ENCODE data around the gene CFAP97. TPM values are rescaled to one million over a fixed set of nuclear protein-coding genes. Genes with fewer than 3 reads are reported as not detected.
A peak's percentile ranks its signal among the peaks of the same experiment; 100 is the strongest.

The CFAP97 gene
- total and polyA plus RNA-seq, 12 donors: 3.3 to 20.9 (median 12.2) TPM

- WGBS, 2 donors: 36 to 42% methylated on average over 3 of the region's 3 CpGs
- H3K27ac ChIP-seq: peak overlapping the region in 2 of 10 donors; percentile 26 to 30
- no peak for DNase-seq
- no peaks in the 10 kb centered on the region for H3K9me3 ChIP-seq
- peak; percentile 48 to 86 (median 80) for TF ChIP-seq CTCF (IDR thresholded peaks at IDR 0.05)
- peaks cover 0 to 24% (median 14%) of the 10 kb centered on the region in 9 donors for H3K4me1 ChIP-seq
- H3K4me3 ChIP-seq: no peak overlapping the region
- intact Hi-C loops (cut with DNase I): loop anchor here in 8 of 10 donors (1.0 to 10.0 kb wide), 7 partner anchors 37 to 130 kb away; no protein-coding TSS in a partner anchor
- no peaks in the 10 kb centered on the region for H3K36me3 ChIP-seq
- ATAC-seq: peak in 6 of 8 donors; percentile 40 to 57 (median 47)
- H3K27me3 ChIP-seq: peaks cover 0 to 6% (median 0%) of the 10 kb centered on the region in 7 donors
These were observed 69.4 kb downstream of the CFAP97 start for GRCh38 chr4:185134307-185134869.

GRCh38 chr4:185128272-185129119, 75.3 kb downstream of the CFAP97 start:
- peak overlapping the region; percentile 21 to 94 (median 68) for H3K4me3 ChIP-seq
- H3K27ac ChIP-seq: peak overlapping the region; percentile 75 to 93 (median 90)
- ATAC-seq (peak; percentile 63 to 78 (median 72)), DNase-seq (peak; percentile 35 to 43)
- no peaks in the 10 kb centered on the region for H3K9me3 ChIP-seq
- H3K4me1 ChIP-seq: peaks cover 0 to 25% (median 6%) of the 10 kb centered on the region in 9 donors
- intact Hi-C loops (cut with DNase I): no loop called here
- peaks cover 0 to 52% (median 0%) of the 10 kb centered on the region in 7 donors for H3K27me3 ChIP-seq
- 1 to 3% methylated on average over 71 to 74 of the region's 74 CpGs for WGBS, 2 donors
- no peak for TF ChIP-seq CTCF (IDR thresholded peaks at IDR 0.05)
- no peaks in the 10 kb centered on the region for H3K36me3 ChIP-seq

DNA sequence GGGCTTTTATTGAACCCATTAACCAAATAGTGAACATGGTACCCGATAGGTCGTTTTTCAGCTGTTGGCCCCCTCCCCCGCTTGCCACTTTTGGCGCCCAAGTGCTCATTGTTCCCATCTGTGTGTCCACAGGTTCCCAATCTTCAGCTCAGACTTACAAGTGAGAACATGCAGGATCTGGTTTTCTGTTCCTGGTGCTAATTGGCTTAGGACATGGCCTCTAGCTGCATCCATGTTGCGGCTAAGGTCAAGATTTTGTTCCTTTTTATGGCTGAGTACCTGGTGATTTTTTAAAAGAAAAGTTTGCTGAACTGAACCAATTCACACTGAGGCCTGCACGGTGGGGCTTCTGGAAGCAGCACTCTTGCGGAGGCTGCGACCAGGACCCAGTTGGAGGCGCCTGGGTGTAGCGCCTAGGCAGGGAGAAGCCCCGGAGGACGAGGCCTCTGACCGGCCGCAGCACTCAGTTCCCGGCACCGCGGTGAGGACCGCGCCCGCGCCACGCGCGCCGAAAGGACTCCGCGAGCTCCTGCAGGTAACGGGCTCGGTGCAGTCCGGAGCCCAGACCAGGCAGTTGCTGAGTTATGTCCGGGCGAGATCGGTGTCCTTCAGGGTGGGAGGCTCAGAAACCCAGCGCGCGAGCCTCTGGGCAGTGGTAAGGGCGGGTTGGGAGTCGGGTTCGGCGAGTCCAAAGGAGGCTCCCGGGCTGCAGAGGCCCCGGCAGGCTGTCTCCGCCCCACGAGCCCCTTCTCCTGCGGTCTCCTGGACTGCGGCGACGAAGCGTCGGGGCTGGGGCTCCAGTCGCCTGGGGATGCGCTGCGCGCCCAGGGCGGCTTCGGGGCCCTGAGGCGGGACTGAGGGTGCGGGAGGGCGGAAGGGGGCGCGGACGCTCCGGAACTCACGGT, 76.5 kb downstream of the CFAP97 start:
- DNase-seq (peak in 1 of 2 donors; percentile 36), ATAC-seq (peak; percentile 35 to 73 (median 56))
- Histone ChIP-seq H3K4me1 (peaks cover 0 to 25% (median 6%) of the 10 kb centered on the region in 9 donors), H3K27ac (peak overlapping the region; percentile 75 to 93 (median 90)), H3K36me3 (no peaks in the 10 kb centered on the region), H3K4me3 (peak overlapping the region; percentile 21 to 94 (median 68)), H3K27me3 (peaks cover 0 to 52% (median 0%) of the 10 kb centered on the region in 7 donors), H3K9me3 (no peaks in the 10 kb centered on the region)
- WGBS, 2 donors: 9% methylated on average over 61 to 64 of the region's 64 CpGs
- intact Hi-C loops (cut with DNase I): no loop called here
- TF ChIP-seq CTCF (IDR thresholded peaks at IDR 0.05): no peak

DNA sequence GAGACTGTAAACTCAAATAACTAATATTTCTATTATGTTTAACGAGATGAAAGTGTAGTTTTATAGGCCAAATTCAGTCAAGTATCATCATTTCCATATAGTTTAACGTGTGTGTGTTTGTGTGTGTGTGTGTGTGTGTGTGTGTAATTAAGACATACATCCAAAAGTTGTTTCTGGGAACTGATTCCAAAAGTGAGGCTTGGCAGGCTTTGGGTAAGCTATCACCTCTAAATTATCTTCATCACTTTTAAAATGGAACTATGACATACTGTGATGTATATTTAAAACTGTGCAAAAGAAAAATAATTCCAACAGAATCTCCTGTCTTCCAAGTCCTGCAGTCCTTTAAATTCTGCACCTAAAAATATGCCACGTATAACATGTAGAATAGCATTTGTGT, 79.8 kb downstream of the CFAP97 start:
- WGBS, 2 donors: 55 to 71% methylated on average over 3 of the region's 3 CpGs

More for the DNA sequence above, 79.8 kb downstream of the CFAP97 start:
- TF ChIP-seq CTCF (IDR thresholded peaks at IDR 0.05): no peak
- intact Hi-C loops (cut with DNase I): no loop called here
- DNase-seq: no peak
- Histone ChIP-seq H3K27ac (no peak overlapping the region), H3K4me1 (peaks cover 0 to 35% (median 6%) of the 10 kb centered on the region in 9 donors), H3K36me3 (no peaks in the 10 kb centered on the region), H3K4me3 (no peak overlapping the region), H3K9me3 (no peaks in the 10 kb centered on the region), H3K27me3 (peaks cover 0 to 42% (median 0%) of the 10 kb centered on the region in 7 donors)
- ATAC-seq: no peak

All from heart right ventricle (tissue), 16 donors.